ENCODE data around the gene CDCA5. TPM values are rescaled to one million over a fixed set of nuclear protein-coding genes. Genes with fewer than 3 reads are reported as not detected.

The CDCA5 gene
- total RNA-seq, 1 donor from 2014 or later, result 1.7 TPM

GRCh38 chr11:65112546-65113360 is 28.9 kb upstream of the CDCA5 start:
- H3K36me3 ChIP-seq, result peaks cover 24% of the 10 kb centered on the region
- H3K4me1 ChIP-seq, result peaks cover 40% of the 10 kb centered on the region
- H3K27ac ChIP-seq, result peak overlapping the region; percentile 58
- H3K4me3 ChIP-seq, result peak overlapping the region; percentile 61
- TF ChIP-seq CTCF (IDR thresholded peaks at IDR 0.05), result peak; percentile 88
- H3K27me3 ChIP-seq, result no peaks in the 10 kb centered on the region
- no peaks in the 10 kb centered on the region for H3K9me3 ChIP-seq
- DNase-seq (peak; percentile 89), ATAC-seq (peak; percentile 71)
- intact Hi-C loops (cut with DNase I), result no loop called here

- Histone ChIP-seq H3K27me3 (no peaks in the 10 kb centered on the region), H3K27ac (peak within 1 kb of the TSS; percentile 58), H3K36me3 (peaks cover 25% of the 10 kb centered on the region), H3K4me1 (peaks cover 39% of the 10 kb centered on the region), H3K9me3 (no peaks in the 10 kb centered on the region), H3K4me3 (peak within 1 kb of the TSS; percentile 61)
- DNase-seq (peak; percentile 98), ATAC-seq (peak; percentile 89)
- intact Hi-C loops (cut with DNase I), result no loop called here
- no peak for TF ChIP-seq CTCF (IDR thresholded peaks at IDR 0.05)
Observed at GRCh38 chr11:65111744-65112545, 28.1 kb upstream of the CDCA5 start, which contains the start of gene TM7SF2. Gene TM7SF2, plus strand, starts transcription at chr11:65111872. Its CDS starts 144 bp downstream, at chr11:65112016.

GRCh38 chr11:65111159-65111743 is 27.4 kb upstream of the CDCA5 start:
- H3K27me3 ChIP-seq, result no peaks in the 10 kb centered on the region
- ATAC-seq, result no peak
- no peak overlapping the region for H3K27ac ChIP-seq
- DNase-seq, result no peak
- peaks cover 32% of the 10 kb centered on the region for H3K4me1 ChIP-seq
- H3K9me3 ChIP-seq, result no peaks in the 10 kb centered on the region
- peak overlapping the region; percentile 61 for H3K4me3 ChIP-seq
- peaks cover 25% of the 10 kb centered on the region for H3K36me3 ChIP-seq
- TF ChIP-seq CTCF (IDR thresholded peaks at IDR 0.05), result no peak
- intact Hi-C loops (cut with DNase I), result no loop called here

GRCh38 chr11:65110354-65110861 is 26.6 kb upstream of the CDCA5 start:
- H3K27ac ChIP-seq, result no peak overlapping the region
- H3K27me3 ChIP-seq, result no peaks in the 10 kb centered on the region
- peak; percentile 72 for ATAC-seq

More at GRCh38 chr11:65110354-65110861, 26.6 kb upstream of the CDCA5 start:
- Histone ChIP-seq H3K4me1 (peaks cover 25% of the 10 kb centered on the region), H3K36me3 (peaks cover 26% of the 10 kb centered on the region), H3K4me3 (no peak overlapping the region), H3K9me3 (no peaks in the 10 kb centered on the region)
- intact Hi-C loops (cut with DNase I), result no loop called here
- peak; percentile 88 for DNase-seq
- peak; percentile 100 for TF ChIP-seq CTCF (IDR thresholded peaks at IDR 0.05)
